HepG2 (cell line): ENCODE data around the gene NES. TPM values are rescaled to one million over a fixed set of nuclear protein-coding genes. Genes with fewer than 3 reads are reported as not detected.

ENCODE experiments used
- GABPB1 ChIP-seq: IDR thresholded peaks from 2 replicates; pipeline ENCODE4 v1.6.1; 2016; ENCODE audit warnings: mild to moderate bottlenecking, missing genetic modification reagents, moderate library complexity, missing compliant biosample characterization
- IKZF5 ChIP-seq: IDR thresholded peaks from 2 replicates; pipeline ENCODE4 v1.6.1; 2018; ENCODE audit warnings: missing genetic modification reagents, mild to moderate bottlenecking, missing compliant biosample characterization
- MTF1 ChIP-seq: sonication (generic); formaldehyde crosslinking; IDR thresholded peaks from 2 replicates; pipeline ENCODE4 v1.5.0; 2020; ENCODE audit warnings: missing genetic modification reagents
- MTF2 ChIP-seq: sonication (generic); formaldehyde crosslinking; IDR thresholded peaks from 2 replicates; pipeline ENCODE4 v1.5.0; 2020; ENCODE audit warnings: missing genetic modification reagents, borderline replicate concordance
- MXD1 ChIP-seq: sonication (generic); formaldehyde crosslinking; IDR thresholded peaks from 2 replicates; pipeline ENCODE4 v1.4.0; 2020; ENCODE audit warnings: mild to moderate bottlenecking, missing genetic modification reagents
- MZF1 ChIP-seq: sonication (generic); formaldehyde crosslinking; IDR thresholded peaks from 2 replicates; pipeline ENCODE4 v1.8.1; 2023; ENCODE audit warnings: mild to moderate bottlenecking, missing genetic modification reagents, borderline replicate concordance
- NFIC ChIP-seq: IDR thresholded peaks from 2 replicates; pipeline ENCODE4 v1.6.1; 2012; ENCODE audit warnings: mild to moderate bottlenecking, low read length, inconsistent platforms
- PLSCR1 ChIP-seq: sonication (generic); formaldehyde crosslinking; IDR thresholded peaks from 2 replicates; pipeline ENCODE4 v1.5.0; 2020; ENCODE audit warnings: missing genetic modification reagents, mild to moderate bottlenecking, borderline replicate concordance
- SIX4 ChIP-seq: sonication (generic); formaldehyde crosslinking; IDR thresholded peaks from 2 replicates; pipeline ENCODE4 v1.4.0; 2020; ENCODE audit warnings: missing genetic modification reagents
- SMARCC2 ChIP-seq: fragments of 450-650 bp; IDR thresholded peaks from 2 replicates; pipeline ENCODE4 v1.6.1; 2017; ENCODE audit warnings: antibody characterized with exemption, mild to moderate bottlenecking
- TCF7L2 ChIP-seq: IDR thresholded peaks from 2 replicates; pipeline ENCODE4 v1.6.1; 2011; ENCODE audit warnings: mild to moderate bottlenecking, low read depth, low read length, moderate library complexity
- TEF ChIP-seq: sonication (generic); formaldehyde crosslinking; IDR thresholded peaks from 2 replicates; pipeline ENCODE4 v1.5.0; 2020; ENCODE audit warnings: missing genetic modification reagents
- THAP11 ChIP-seq: IDR thresholded peaks from 2 replicates; pipeline ENCODE4 v1.6.1; 2016; ENCODE audit warnings: missing biosample characterization, missing genetic modification reagents
- ZBTB37 ChIP-seq: sonication (generic); formaldehyde crosslinking; IDR thresholded peaks from 2 replicates; pipeline ENCODE4 v1.4.0; 2020; ENCODE audit warnings: mild to moderate bottlenecking, missing genetic modification reagents
- ZC3H13 ChIP-seq: sonication (generic); formaldehyde crosslinking; IDR thresholded peaks from 2 replicates; pipeline ENCODE4 v1.8.1; 2023; ENCODE audit warnings: mild to moderate bottlenecking, missing genetic modification reagents, moderate library complexity
- ZNF121 ChIP-seq: sonication (generic); formaldehyde crosslinking; IDR thresholded peaks from 2 replicates; pipeline ENCODE4 v1.5.0; 2020; ENCODE audit warnings: mild to moderate bottlenecking, missing genetic modification reagents
- ZNF225 ChIP-seq: sonication (generic); formaldehyde crosslinking; IDR thresholded peaks from 2 replicates; pipeline ENCODE4 v1.4.0; 2020; ENCODE audit warnings: mild to moderate bottlenecking, missing genetic modification reagents
- ZNF274 ChIP-seq: sonication (generic); formaldehyde crosslinking; IDR thresholded peaks from 2 replicates; pipeline ENCODE4 v1.5.1; 2020; ENCODE audit warnings: mild to moderate bottlenecking, missing genetic modification reagents
- ZNF354B ChIP-seq: sonication (generic); formaldehyde crosslinking; IDR thresholded peaks from 2 replicates; pipeline ENCODE4 v1.8.0; 2022; ENCODE audit warnings: mild to moderate bottlenecking, missing genetic modification reagents
- ZNF367 ChIP-seq: sonication (generic); formaldehyde crosslinking; IDR thresholded peaks from 2 replicates; pipeline ENCODE4 v1.4.0; 2020; ENCODE audit warnings: missing genetic modification reagents, borderline replicate concordance
- ZNF503 ChIP-seq: sonication (generic); formaldehyde crosslinking; IDR thresholded peaks from 2 replicates; pipeline ENCODE4 v1.4.0; 2020; ENCODE audit warnings: missing genetic modification reagents
- ZNF746 ChIP-seq: sonication (generic); formaldehyde crosslinking; IDR thresholded peaks from 2 replicates; pipeline ENCODE4 v1.8.0; 2022; ENCODE audit warnings: mild to moderate bottlenecking, missing genetic modification reagents
- ZNF768 ChIP-seq: sonication (generic); formaldehyde crosslinking; IDR thresholded peaks from 2 replicates; pipeline ENCODE4 v1.4.0; 2020; ENCODE audit warnings: missing genetic modification reagents
- ZNF773 ChIP-seq: sonication (generic); formaldehyde crosslinking; IDR thresholded peaks from 2 replicates; pipeline ENCODE4 v1.4.0; 2020; ENCODE audit warnings: missing genetic modification reagents, borderline replicate concordance
- ZNF792 ChIP-seq: IDR thresholded peaks from 2 replicates; pipeline ENCODE4 v1.6.1; 2016
- polyA plus RNA-seq, 8 experiments: library from polyadenylated mRNA; depleted of rRNA in 3 of 8; stranded (reverse) in 7 of 8; unstranded in 1 of 8; fragments of >200 nt; fragmentation: Illumina TruSeq in 4 of 8; extraction: Trizol in 4 of 8; gene quantifications; 2 replicates each; pipeline versions ENCODE4 v1.2.1 to v1.2.3, GENCODE V29; 2011 to 2016; ENCODE audit warnings: low read depth in 4 of 8, missing spikeins in 1 of 8, mixed read lengths in 1 of 8; ENCODE audit not compliant: insufficient read depth in 1 of 8
- total RNA-seq, 5 experiments: library from RNA; depleted of rRNA; stranded (reverse); fragments of >200 nt; fragmentation: Illumina TruSeq; extraction: Trizol; gene quantifications; 2 replicates each; pipeline ENCODE4 v1.2.3, GENCODE V29; 2016; ENCODE audit warnings: low read depth in 1 of 5

Gene NES
- total and polyA plus RNA-seq, 2 of the 13 experiments (the other 11 are each of a cell fraction or from before 2014, with no cell fraction given), result 1.7 to 16.6 TPM

GRCh38 chr1:156677616-156678596 lies 699 bp upstream of the NES start (continued):
- TF ChIP-seq ZNF503 (no peak), GABPB1 (CRISPR knock-in tag) (no peak; the same call in 1 of the 2 replicates), MTF2 (CRISPR knock-in tag) (no peak), ZNF354B (CRISPR knock-in tag) (no peak), NFIC (no peak), MTF1 (CRISPR knock-in tag) (no peak), ZNF792 (CRISPR knock-in tag) (no peak), ZNF768 (CRISPR knock-in tag) (no peak), ZNF773 (CRISPR knock-in tag) (no peak), ZC3H13 (CRISPR knock-in tag) (no peak), THAP11 (CRISPR knock-in tag) (0 out of 2 replicates have a peak, but pooled peaks have one; percentile 24), MZF1 (CRISPR knock-in tag) (no peak), TEF (CRISPR knock-in tag) (no peak), SMARCC2 (no peak), TCF7L2 (no peak), ZNF121 (CRISPR knock-in tag) (no peak), ZNF367 (CRISPR knock-in tag) (no peak), ZNF746 (CRISPR knock-in tag) (no peak), ZBTB37 (no peak), MXD1 (CRISPR knock-in tag) (no peak), ZNF225 (CRISPR knock-in tag) (no peak), SIX4 (no peak), IKZF5 (CRISPR knock-in tag) (peak; percentile 25; the same call in 1 of the 2 replicates), ZNF274 (no peak), PLSCR1 (CRISPR knock-in tag) (no peak)
